Measurements from ENCODE around the gene YY1.
"Not testable (repeated sequence)": the region's sequence is repeated elsewhere in the genome, so short reads cannot be mapped to it uniquely, and the experiment has no call there.

Gene YY1

GRCh38 chr14:100213956-100214769, 24.8 kb upstream of the YY1 start:
- DNase-seq, result peak; percentile 89 to 90

GRCh38 chr14:100214770-100215083, 24.2 kb upstream of the YY1 start:
- no peak for DNase-seq

- no peak for DNase-seq
These were observed 23.5 kb upstream of the YY1 start for GRCh38 chr14:100215330-100215885.

GRCh38 chr14:100219126-100219785, 19.7 kb upstream of the YY1 start:
- no peak for DNase-seq

GRCh38 chr14:100221533-100222223, 17.3 kb upstream of the YY1 start:
- peak; percentile 60 to 62 for DNase-seq

GRCh38 chr14:100222224-100223093, 16.5 kb upstream of the YY1 start:
- DNase-seq, result no peak

- DNase-seq, result no peak
These were observed 15.4 kb upstream of the YY1 start for GRCh38 chr14:100223332-100224201.

GRCh38 chr14:100224229-100224866, 14.6 kb upstream of the YY1 start:
- DNase-seq, result no peak

- no peak for DNase-seq
These were observed 13.8 kb upstream of the YY1 start for GRCh38 chr14:100225169-100225568.

- DNase-seq, result no peak
These were observed 8.6 kb upstream of the YY1 start for GRCh38 chr14:100230361-100230760.

- DNase-seq, result no peak
These were observed 4.4 kb upstream of the YY1 start for GRCh38 chr14:100234511-100234910.

- not testable (repeated sequence) for DNase-seq
These were observed 2.6 kb upstream of the YY1 start for GRCh38 chr14:100236271-100236818.

GRCh38 chr14:100236881-100237280, 2.1 kb upstream of the YY1 start:
- DNase-seq, result no peak

- DNase-seq, result peak; percentile 13 to 21
These were observed 1.1 kb upstream of the YY1 start for GRCh38 chr14:100237735-100238418.

- DNase-seq, result peak; percentile 11
These were observed 381 bp downstream of the YY1 start for GRCh38 chr14:100239211-100239839.

- peak; percentile 77 to 78 for DNase-seq
These were observed 1.1 kb downstream of the YY1 start for GRCh38 chr14:100239840-100240667.

- DNase-seq, result no peak
These were observed 1.7 kb downstream of the YY1 start for GRCh38 chr14:100240668-100241032.

- no peak for DNase-seq
These were observed 2.3 kb downstream of the YY1 start for GRCh38 chr14:100241279-100241678.

GRCh38 chr14:100243020-100243419, 4.1 kb downstream of the YY1 start:
- no peak for DNase-seq
